HG02763 (cell line): Measurements from ENCODE around the gene TPM2.

ENCODE experiments used
- ATAC-seq: cut with Tn5 transposase; IDR thresholded peaks from one replicate; pipeline ENCODE4 v1.9.1; 2021; ENCODE audit warnings: mild to moderate bottlenecking, moderate library complexity; ENCODE audit not compliant: unreplicated experiment

Gene TPM2

GRCh38 chr9:35689542-35690293 lies at the start of gene TPM2:
TPM2 (minus strand) TSS chr9:35689925; CDS start chr9:35689817, 108 bp downstream.
- ATAC-seq: no peak

GRCh38 chr9:35738924-35739323 lies 49.2 kb upstream of the TPM2 start:
- ATAC-seq: no peak

GRCh38 chr9:35738186-35738585 lies 48.5 kb upstream of the TPM2 start:
- ATAC-seq: no peak

GRCh38 chr9:35737143-35737542 lies 47.4 kb upstream of the TPM2 start:
- no peak for ATAC-seq

- ATAC-seq: no peak
Observed at GRCh38 chr9:35736201-35736633, 46.5 kb upstream of the TPM2 start.

GRCh38 chr9:35734096-35734495 lies 44.4 kb upstream of the TPM2 start:
- no peak for ATAC-seq

- ATAC-seq: no peak
Observed at GRCh38 chr9:35732800-35733541, 43.2 kb upstream of the TPM2 start.

- ATAC-seq: peak; percentile 76
Observed at GRCh38 chr9:35732185-35732799, 42.6 kb upstream of the TPM2 start, which contains the start of the genes CREB3 and TLN1. CREB3 (plus strand) TSS chr9:35732666; CDS start chr9:35732773, 107 bp downstream. TLN1 (minus strand) TSS chr9:35732195; CDS start chr9:35725694, 6,501 bp downstream.

- ATAC-seq: no peak
Observed at GRCh38 chr9:35731415-35732184, 41.9 kb upstream of the TPM2 start.

GRCh38 chr9:35730486-35730854 lies 40.7 kb upstream of the TPM2 start:
- no peak for ATAC-seq

GRCh38 chr9:35729700-35730485 lies 40.2 kb upstream of the TPM2 start:
- no peak for ATAC-seq

GRCh38 chr9:35729101-35729500 lies 39.4 kb upstream of the TPM2 start:
- ATAC-seq: no peak

- ATAC-seq: no peak
Observed at GRCh38 chr9:35728041-35728971, 38.6 kb upstream of the TPM2 start.

- ATAC-seq: no peak
Observed at GRCh38 chr9:35727676-35728040, 37.9 kb upstream of the TPM2 start.

GRCh38 chr9:35726931-35727330 lies 37.2 kb upstream of the TPM2 start:
- no peak for ATAC-seq

- no peak for ATAC-seq
Observed at GRCh38 chr9:35725362-35725761, 35.6 kb upstream of the TPM2 start.

GRCh38 chr9:35723908-35724307 lies 34.2 kb upstream of the TPM2 start:
- no peak for ATAC-seq

- no peak for ATAC-seq
Observed at GRCh38 chr9:35723426-35723825, 33.7 kb upstream of the TPM2 start.

GRCh38 chr9:35719546-35719945 lies 29.8 kb upstream of the TPM2 start:
- ATAC-seq: no peak
